WERI-Rb-1 (cell line): Measurements from ENCODE around the gene HEATR5A.

Experiments
- DNase-seq: peaks from one replicate; pipeline ENCODE4 v3.0.0-alpha.2; 2020
- H3K27ac ChIP-seq: fragments of 250-450 bp; sonication (Bioruptor Pico); 2 replicates; pipeline ENCODE4 v1.5.1; 2020; ENCODE audit warnings: mild to moderate bottlenecking, moderate library complexity
- H3K27me3 ChIP-seq: fragments of 250-450 bp; sonication (Bioruptor Pico); 2 replicates; pipeline ENCODE4 v1.5.1; 2021; ENCODE audit warnings: mild to moderate bottlenecking, low read depth, moderate library complexity; ENCODE audit not compliant: insufficient read depth, severe bottlenecking
- H3K36me3 ChIP-seq: fragments of 250-450 bp; sonication (Bioruptor Pico); 2 replicates; pipeline ENCODE4 v1.5.1; 2020; ENCODE audit warnings: mild to moderate bottlenecking, moderate library complexity
- H3K4me3 ChIP-seq: 2 replicates; pipeline ENCODE4 v1.5.1; 2011; ENCODE audit warnings: low read depth, mild to moderate bottlenecking, control low read depth, low read length
- H3K9me3 ChIP-seq: fragments of 250-450 bp; sonication (Bioruptor Pico); 2 replicates; pipeline ENCODE4 v1.5.1; 2021; ENCODE audit warnings: mild to moderate bottlenecking, moderate library complexity; ENCODE audit not compliant: severe bottlenecking
- CTCF ChIP-seq: IDR thresholded peaks from 2 replicates; pipeline ENCODE4 v1.5.1; 2011; ENCODE audit warnings: low read depth, mild to moderate bottlenecking, control low read depth, inconsistent platforms, low read length

Gene HEATR5A

GRCh38 chr14:31255286-31255685 lies 165.1 kb downstream of the HEATR5A start:
- TF ChIP-seq CTCF = no peak
- Histone ChIP-seq H3K9me3 (no peaks in the 10 kb centered on the region), H3K27me3 (no peaks in the 10 kb centered on the region), H3K4me3 (no peak overlapping the region), H3K27ac (no peak overlapping the region), H3K36me3 (no peaks in the 10 kb centered on the region)
- no peak for DNase-seq

DNA sequence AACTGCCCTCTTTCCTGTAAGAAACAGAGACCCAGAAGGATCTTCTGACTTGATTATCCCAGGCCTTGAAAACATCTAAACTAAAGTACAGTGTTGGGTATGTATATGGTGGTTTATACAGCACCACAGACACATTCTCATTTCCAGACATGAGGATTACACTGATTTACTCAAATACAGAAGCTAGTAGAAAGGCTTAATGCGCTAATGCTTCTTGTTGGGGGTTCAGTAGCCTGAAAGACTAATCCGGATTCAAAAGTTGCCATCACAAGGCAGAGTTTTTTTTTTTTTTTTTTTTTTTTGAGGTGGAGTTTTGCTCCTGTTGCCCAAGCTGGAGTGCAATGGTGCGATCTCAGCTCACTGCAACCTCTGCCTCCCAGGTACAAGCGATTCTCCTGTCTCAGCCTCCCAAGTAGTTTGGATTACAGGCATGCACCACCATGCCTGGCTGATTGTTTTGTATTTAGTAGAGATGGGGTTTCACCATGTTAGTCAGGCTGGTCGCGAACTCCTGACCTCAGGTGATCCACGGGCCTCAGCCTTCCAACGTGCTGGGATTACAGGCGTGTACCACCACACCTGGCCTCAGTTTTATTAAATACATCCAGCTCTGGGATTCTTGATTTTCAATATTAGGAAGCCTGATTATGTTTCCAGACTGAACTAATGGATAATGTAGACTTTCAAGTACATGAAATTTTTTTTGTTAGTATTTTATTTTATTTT lies 166.4 kb downstream of the HEATR5A start:
- Histone ChIP-seq H3K9me3 (no peaks in the 10 kb centered on the region), H3K27ac (peak overlapping the region; percentile 40), H3K36me3 (no peaks in the 10 kb centered on the region), H3K4me3 (no peak overlapping the region), H3K27me3 (no peaks in the 10 kb centered on the region)
- peak; percentile 50 for DNase-seq
- TF ChIP-seq CTCF = no peak

- no peak overlapping the region for H3K27ac ChIP-seq
- no peaks in the 10 kb centered on the region for H3K36me3 ChIP-seq
- H3K9me3 ChIP-seq = no peaks in the 10 kb centered on the region
- no peak overlapping the region for H3K4me3 ChIP-seq
- H3K27me3 ChIP-seq = no peaks in the 10 kb centered on the region
- TF ChIP-seq CTCF = no peak
- DNase-seq = no peak
Measured at GRCh38 chr14:31252865-31253264, 167.5 kb downstream of the HEATR5A start.

DNA sequence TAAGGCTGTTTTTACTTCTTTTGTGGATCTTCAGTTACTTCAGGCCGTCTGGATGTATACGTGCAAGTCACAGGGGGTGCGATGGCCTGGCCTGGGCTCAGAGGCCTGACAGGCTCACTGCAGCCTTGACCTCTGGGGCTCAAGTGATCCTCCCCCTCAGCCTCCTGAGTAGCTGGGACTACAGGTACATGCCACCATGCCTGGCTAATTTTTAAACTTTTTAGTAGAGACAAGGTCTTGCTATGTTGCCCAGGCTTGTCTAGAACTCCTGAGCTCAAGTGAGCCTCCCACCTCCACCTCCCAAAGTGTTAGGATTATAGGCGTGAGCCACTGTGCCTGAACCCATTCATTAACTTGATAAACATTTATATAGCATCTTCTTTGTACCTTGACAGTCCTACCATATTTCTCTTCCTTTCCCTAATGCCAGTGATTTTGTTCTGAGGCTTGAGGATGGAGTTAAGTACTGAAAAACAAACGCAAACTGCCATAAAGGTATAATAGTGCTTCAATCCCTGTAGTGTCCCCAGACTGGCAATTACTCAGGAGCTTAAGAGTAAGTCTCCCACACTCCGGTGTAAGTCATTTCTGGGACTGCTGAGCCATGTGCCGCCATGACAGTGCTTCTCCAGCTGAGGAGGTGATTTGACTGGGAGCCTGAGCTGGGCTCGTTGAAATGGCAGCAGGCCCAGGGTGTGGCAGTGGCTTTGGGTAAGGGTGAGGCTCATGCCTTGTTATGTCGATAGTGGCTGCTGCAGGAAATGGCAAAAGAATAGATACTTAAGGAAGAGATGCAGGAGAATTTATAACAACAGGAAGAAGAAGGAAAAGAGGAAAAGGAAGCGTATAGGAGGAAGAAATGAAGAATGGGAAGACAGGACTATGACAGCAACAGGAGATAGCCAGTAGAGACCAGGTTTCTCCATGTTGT lies 169.1 kb downstream of the HEATR5A start:
- no peak overlapping the region for H3K27ac ChIP-seq
- H3K27me3 ChIP-seq = no peaks in the 10 kb centered on the region
- peak; percentile 23 for DNase-seq
- H3K9me3 ChIP-seq = no peaks in the 10 kb centered on the region
- no peak overlapping the region for H3K4me3 ChIP-seq
- H3K36me3 ChIP-seq = no peaks in the 10 kb centered on the region
- no peak for TF ChIP-seq CTCF

DNA sequence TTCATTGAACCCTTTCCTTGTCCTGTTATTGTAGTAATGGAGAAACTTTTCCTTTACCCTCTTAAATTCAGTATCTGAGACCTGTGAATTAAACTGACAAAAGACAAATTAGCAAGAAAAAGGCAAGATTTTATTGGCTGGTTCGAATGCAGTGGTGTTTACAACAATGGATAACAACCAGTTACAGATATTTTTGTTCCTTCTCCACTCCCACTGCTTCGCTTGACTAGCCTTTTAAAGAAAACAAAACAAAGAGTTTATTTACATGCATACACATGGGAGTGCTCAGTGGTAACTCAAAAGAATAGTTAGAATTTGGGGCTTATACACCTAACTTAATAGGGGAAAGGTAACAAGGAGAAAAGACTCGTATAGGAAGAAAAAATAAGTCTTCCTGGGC lies 175.7 kb downstream of the HEATR5A start:
- TF ChIP-seq CTCF = no peak
- DNase-seq = no peak
- no peaks in the 10 kb centered on the region for H3K9me3 ChIP-seq
- H3K27ac ChIP-seq = no peak overlapping the region
- no peak overlapping the region for H3K4me3 ChIP-seq
- no peaks in the 10 kb centered on the region for H3K27me3 ChIP-seq
- H3K36me3 ChIP-seq = no peaks in the 10 kb centered on the region
